HCT116 (cell line): ENCODE results near the gene LYPD4. TPM values are rescaled to one million over a fixed set of nuclear protein-coding genes. Genes with fewer than 3 reads are reported as not detected.
A peak's percentile ranks its signal among the peaks of the same experiment; 100 is the strongest.

Experiments
- ATAC-seq: fragments of 200-7000 bp; cut with Tn5 transposase; 2 replicates; pipeline ENCODE4 v1.9.1; 2020; ENCODE audit warnings: mild to moderate bottlenecking, moderate library complexity
- BruUV-seq: library from RNA; stranded (reverse); fragments of 400-500 nt; replicated peaks from 2 replicates; lab custom pipeline; 2021; lab: Mats Ljungman, UMichigan
- CTCF ChIA-PET: fragments of 300-600 bp; sonication (Branson Sonifier 250); formaldehyde crosslinking; loops from one replicate; lab custom pipeline; 2021; ENCODE audit warnings: antibody characterized with exemption; lab: Charles Lee
- POLR2A ChIA-PET: fragments of 300-600, 350-600 bp; sonication (Branson Sonifier 250); formaldehyde crosslinking; loops from one replicate; lab custom pipeline; 2021; ENCODE audit warnings: antibody characterized with exemption; lab: Charles Lee
- RAD21 ChIA-PET, 2 experiments: fragments of 300-600 bp; sonication (Branson Sonifier 250); formaldehyde crosslinking; loops; one replicate each; lab custom pipeline; 2023; ENCODE audit warnings: low total read pairs in 2 of 2; ENCODE audit not compliant: uncharacterized antibody in 2 of 2, unreplicated experiment in 2 of 2, low non-redundant PET in 1 of 2; lab: Charles Lee
- DNase-seq: peaks from one replicate; pipeline ENCODE4 v3.0.0-alpha.2; 2010; ENCODE audit warnings: low read depth, low spot score
- H2AFZ ChIP-seq: fragments of 200-600 bp; shearing (Covaris generic), sonication (generic); 2 replicates; pipeline ENCODE4 v1.6.1; 2017; ENCODE audit warnings: low read depth, mixed run types, mixed read lengths, antibody characterized with exemption, low read length; ENCODE audit not compliant: poor library complexity, severe bottlenecking
- H3K27ac ChIP-seq: 2 replicates; pipeline ENCODE4 v1.5.1; 2012; ENCODE audit warnings: low read depth, low read length
- H3K27me3 ChIP-seq: fragments of 200-600 bp; sonication (generic); 2 replicates; pipeline ENCODE4 v1.6.1; 2016; ENCODE audit warnings: mixed run types, low read length, mixed read lengths; ENCODE audit not compliant: insufficient read depth
- H3K36me3 ChIP-seq, 2 experiments: fragments of 200-500 bp in 1 of 2; fragments of 200-600 bp in 1 of 2; sonication (Bioruptor generic) in 1 of 2; sonication (generic) in 1 of 2; 2 replicates each; pipeline versions ENCODE4 v1.5.1 to v1.6.1; 2014 to 2016; ENCODE audit warnings: low read length in 2 of 2, inconsistent platforms in 1 of 2, mixed read lengths in 1 of 2, mixed run types in 1 of 2; ENCODE audit not compliant: insufficient read depth in 2 of 2, control insufficient read depth in 1 of 2
- H3K4me1 ChIP-seq, 2 experiments: fragments of 200-600 bp in 1 of 2; sonication (generic) in 1 of 2; 2 replicates each; pipeline versions ENCODE4 v1.5.1 to v1.6.1; 2012 to 2017; ENCODE audit warnings: low read length in 2 of 2, inconsistent platforms in 1 of 2, mild to moderate bottlenecking in 1 of 2, mixed read lengths in 1 of 2, mixed run types in 1 of 2, moderate library complexity in 1 of 2; ENCODE audit not compliant: insufficient read depth in 2 of 2, control insufficient read depth in 1 of 2
- H3K4me2 ChIP-seq: fragments of 200-600 bp; sonication (generic); 2 replicates; pipeline ENCODE4 v1.6.1; 2017; ENCODE audit warnings: mixed run types, low read length, mixed read lengths
- H3K4me3 ChIP-seq, 2 experiments: fragments of 200-600 bp in 1 of 2; sonication (generic) in 1 of 2; replicated peaks in 1 of 2; 2 replicates each; pipeline ENCODE4 v1.5.1; 2011 to 2016; ENCODE audit warnings: low read length in 2 of 2, control low read depth in 1 of 2, low read depth in 1 of 2, mild to moderate bottlenecking in 1 of 2, mixed read lengths in 1 of 2, mixed run types in 1 of 2
- H3K79me2 ChIP-seq: fragments of 200-600 bp; sonication (generic); 2 replicates; pipeline ENCODE4 v1.6.1; 2017; ENCODE audit warnings: mild to moderate bottlenecking, mixed run types, low read length, moderate library complexity, mixed read lengths; ENCODE audit not compliant: insufficient read depth
- H3K9ac ChIP-seq: fragments of 200-600 bp; sonication (generic); 2 replicates; pipeline ENCODE4 v1.6.1; 2016; ENCODE audit warnings: low read length, mixed read lengths
- H3K9me2 ChIP-seq: fragments of 200-600 bp; sonication (generic), shearing (Covaris generic); 2 replicates; pipeline ENCODE4 v1.6.1; 2017; ENCODE audit warnings: mixed run types, mild to moderate bottlenecking, moderate library complexity; ENCODE audit not compliant: insufficient read depth
- H3K9me3 ChIP-seq, 2 experiments: fragments of 200-500 bp in 1 of 2; fragments of 200-600 bp in 1 of 2; sonication (Bioruptor generic) in 1 of 2; sonication (generic) in 1 of 2; 2 replicates each; pipeline ENCODE4 v1.6.1; 2014 to 2017; ENCODE audit warnings: low read length in 2 of 2, mixed read lengths in 2 of 2, inconsistent platforms in 1 of 2, low read depth in 1 of 2, mild to moderate bottlenecking in 1 of 2, mixed run types in 1 of 2, moderate library complexity in 1 of 2; ENCODE audit not compliant: control insufficient read depth in 1 of 2, insufficient read depth in 1 of 2
- H4K20me1 ChIP-seq: fragments of 200-600 bp; sonication (generic), shearing (Covaris generic); 2 replicates; pipeline ENCODE4 v1.6.1; 2017; ENCODE audit warnings: mixed run types, mild to moderate bottlenecking, moderate library complexity; ENCODE audit not compliant: insufficient read depth
- ATF3 ChIP-seq: IDR thresholded peaks from 2 replicates; pipeline ENCODE4 v1.6.1; 2012
- EGR1 ChIP-seq: IDR thresholded peaks from 2 replicates; pipeline ENCODE4 v1.6.1; 2012; ENCODE audit warnings: low read depth
- ELF1 ChIP-seq: IDR thresholded peaks from 2 replicates; pipeline ENCODE4 v1.6.1; 2012; ENCODE audit warnings: low read depth, borderline replicate concordance
- EZH2phosphoT487 ChIP-seq: fragments of 200-600 bp; IDR thresholded peaks from 2 replicates; pipeline ENCODE4 v1.6.1; 2018; ENCODE audit warnings: antibody characterized with exemption, borderline replicate concordance
- FOSL1 ChIP-seq: IDR thresholded peaks from 2 replicates; pipeline ENCODE4 v1.6.1; 2012; ENCODE audit warnings: low read depth
- JUND ChIP-seq: IDR thresholded peaks from 2 replicates; pipeline ENCODE4 v1.6.1; 2012
- POLR2AphosphoS5 ChIP-seq: IDR thresholded peaks from 2 replicates; pipeline ENCODE4 v1.6.1; 2011; ENCODE audit warnings: mild to moderate bottlenecking, low read depth, low read length, moderate library complexity
- REST ChIP-seq: IDR thresholded peaks from 2 replicates; pipeline ENCODE4 v1.6.1; 2012; ENCODE audit warnings: low read depth
- SIN3A ChIP-seq: IDR thresholded peaks from 2 replicates; pipeline ENCODE4 v1.6.1; 2012; ENCODE audit warnings: low read depth
- SP1 ChIP-seq: IDR thresholded peaks from 2 replicates; pipeline ENCODE4 v1.6.1; 2012; ENCODE audit warnings: low read depth
- SRF ChIP-seq: IDR thresholded peaks from 2 replicates; pipeline ENCODE4 v1.6.1; 2012; ENCODE audit warnings: low read depth
- ZFX ChIP-seq: fragments of 450-650 bp; IDR thresholded peaks from 2 replicates; pipeline ENCODE4 v1.6.1; 2017
- intact Hi-C: fragments of 100-400 bp; cut with micrococcal nuclease; formaldehyde crosslinking; loops from 2 replicates; pipeline ENCODE4 v1.10.0; 2022
- total RNA-seq: library from RNA; stranded (reverse); gene quantifications from one replicate; pipeline ENCODE4 v1.2.1, GENCODE V29; 2021; ENCODE audit not compliant: unreplicated experiment

Gene LYPD4
- total RNA-seq, 1 experiment from 2014 or later, result not detected

GRCh38 chr19:41870401-41870873 lies 26.0 kb upstream of the LYPD4 start:
- RAD21 ChIA-PET, result no interaction called here
- ATAC-seq (no peak), DNase-seq (no peak)
- H4K20me1 ChIP-seq, result peaks cover 45% of the 10 kb centered on the region; the same call in 1 of the 2 replicates
- peak overlapping the region; percentile 35; the same call in 1 of the 2 replicates for H3K27ac ChIP-seq
- H3K9ac ChIP-seq, result no peak overlapping the region
- TF ChIP-seq JUND (no peak), ELF1 (no peak), SP1 (no peak), FOSL1 (no peak), EZH2phosphoT487 (no peak), ATF3 (no peak), ZFX (no peak), SRF (no peak), REST (no peak), SIN3A (no peak), EGR1 (no peak), POLR2AphosphoS5 (no peak; the same call in none of the 2 replicates)
- no peak overlapping the region for H3K4me2 ChIP-seq
- no peaks in the 10 kb centered on the region for H3K9me2 ChIP-seq
- POLR2A ChIA-PET, result interaction anchor here (5.2 kb wide), 1 partner anchor 10 kb away, joined by 36 read pairs; the partner anchor contains the start of gene RPS19
- no peaks in the 10 kb centered on the region for H3K9me3 ChIP-seq
- H3K27me3 ChIP-seq, result no peaks in the 10 kb centered on the region
- no peak overlapping the region for H3K4me3 ChIP-seq
- CTCF ChIA-PET, result interaction anchor here (2.3 kb wide), 1 partner anchor 11 kb away, joined by 6 read pairs; the partner anchor contains the start of gene RPS19
- BruUV-seq, result no TSS peak
- H3K79me2 ChIP-seq, result peaks cover 45% of the 10 kb centered on the region
- peaks cover 0 to 39% of the 10 kb centered on the region in 2 experiments; a peak in 2 of 4 replicates for H3K4me1 ChIP-seq
- H3K36me3 ChIP-seq, result peaks cover 40 to 57% of the 10 kb centered on the region in 2 experiments
- H2AFZ ChIP-seq, result no peak overlapping the region
- intact Hi-C loops, result no loop called here
